Measurements from ENCODE around the gene PTPRG.

DNA sequence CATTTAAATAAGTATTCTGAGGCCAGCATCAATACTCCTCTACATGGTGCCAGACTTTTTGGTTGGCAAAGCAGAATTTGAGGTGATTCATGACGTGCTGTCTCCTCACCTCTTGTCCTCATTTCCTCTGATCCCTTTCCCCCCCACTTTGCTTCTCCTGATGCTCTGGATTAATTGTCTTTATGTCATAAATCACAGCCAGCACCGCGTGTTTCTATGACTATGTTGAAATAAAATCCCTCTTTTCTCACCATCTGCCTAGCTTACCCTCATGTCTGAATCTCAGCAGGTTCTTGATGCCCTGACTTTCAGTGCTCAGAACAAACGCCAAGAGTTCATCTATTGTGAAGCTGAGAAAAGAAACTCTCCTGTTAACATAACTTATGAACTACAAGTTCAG lies 19.7 kb upstream of the PTPRG start:
- TF ChIP-seq MLX (CRISPR knock-in tag; IDR thresholded peaks at IDR 0.05) (no peak), FOXM1 (CRISPR knock-in tag; IDR thresholded peaks at IDR 0.05) (no peak), ATF3 (CRISPR knock-in tag; IDR thresholded peaks at IDR 0.05) (no peak), BRD4 (CRISPR knock-in tag; IDR thresholded peaks at IDR 0.05) (no peak), HMG20B (CRISPR knock-in tag; conservative IDR thresholded peaks at IDR 0.05) (no peak), FOXA1 (IDR thresholded peaks at IDR 0.05) (no peak), FOXA1 (CRISPR knock-in tag; IDR thresholded peaks at IDR 0.05) (no peak), POGZ (CRISPR knock-in tag; IDR thresholded peaks at IDR 0.05) (no peak), ZNF138 (CRISPR knock-in tag; IDR thresholded peaks at IDR 0.05; ENCODE audit: low read depth) (no peak), NR2C2 (CRISPR knock-in tag; IDR thresholded peaks at IDR 0.05; ENCODE audit: borderline replicate concordance) (no peak), NR2F1 (CRISPR knock-in tag; IDR thresholded peaks at IDR 0.05) (no peak), CTCF (CRISPR knock-in tag; IDR thresholded peaks at IDR 0.05) (no peak), POLR2A (IDR thresholded peaks at IDR 0.05; ENCODE audit: insufficient read depth in 1 of 2, low read depth in 2 of 2, low read length in 2 of 2) (no peak), HMGXB4 (CRISPR knock-in tag; IDR thresholded peaks at IDR 0.05; ENCODE audit: borderline replicate concordance in 1 of 2, low read depth in 1 of 2) (no peak)

Data from HepG2 (cell line).